GM10248 (cell line): Measurements from ENCODE around the gene PITX2.

Experiments
- CTCF ChIA-PET: fragments of 300-600 bp; sonication (Branson Sonifier 250); formaldehyde crosslinking; extraction: SDS; loops from one replicate; lab custom pipeline; 2021; ENCODE audit warnings: antibody characterized with exemption; lab: Yijun Ruan, JAX
- POLR2A ChIA-PET: fragments of 350-650 bp; sonication (Branson Sonifier 250); formaldehyde crosslinking; extraction: SDS; loops from one replicate; lab custom pipeline; 2020; ENCODE audit warnings: antibody characterized with exemption; lab: Yijun Ruan, JAX
- DNase-seq: peaks from one replicate; pipeline ENCODE4 v3.0.0; 2012; ENCODE audit errors: extremely low spot score
- CTCF ChIP-seq: IDR thresholded peaks from 2 replicates; pipeline ENCODE4 v1.5.1; 2012; ENCODE audit warnings: mild to moderate bottlenecking, low read depth; ENCODE audit errors: extremely low read depth, missing control alignments, control extremely low read depth

PITX2 gene

GRCh38 chr4:110663738-110664444, 41.0 kb upstream of the PITX2 start:
- ChIA-PET POLR2A (no interaction called here), CTCF (interaction anchor here (1.3 kb wide), 1 partner anchor 306 kb away, joined by 3 read pairs; no protein-coding TSS in a partner anchor)
- TF ChIP-seq CTCF, result no peak
- no peak for DNase-seq

- ChIA-PET POLR2A (no interaction called here), CTCF (no interaction called here)
- DNase-seq, result no peak
- no peak for TF ChIP-seq CTCF
Measured at GRCh38 chr4:110663206-110663605, 40.3 kb upstream of the PITX2 start.

GRCh38 chr4:110660755-110661154, 37.9 kb upstream of the PITX2 start:
- TF ChIP-seq CTCF, result no peak
- ChIA-PET CTCF (interaction anchor here (0.6 kb wide), 1 partner anchor 914 kb away, joined by 3 read pairs; no protein-coding TSS in a partner anchor), POLR2A (no interaction called here)
- DNase-seq, result no peak

GRCh38 chr4:110654254-110654635, 31.4 kb upstream of the PITX2 start:
- ChIA-PET POLR2A (no interaction called here), CTCF (no interaction called here)
- DNase-seq, result no peak
- no peak for TF ChIP-seq CTCF

GRCh38 chr4:110653321-110654253, 30.7 kb upstream of the PITX2 start:
- no peak for TF ChIP-seq CTCF
- POLR2A ChIA-PET, result no interaction called here
- DNase-seq, result no peak
- CTCF ChIA-PET, result no interaction called here

- no peak for DNase-seq
- ChIA-PET CTCF (interaction anchor here (1.3 to 1.4 kb wide), 2 partner anchors 10 to 18 kb away, joined by 3 to 4 read pairs; no protein-coding TSS in a partner anchor), POLR2A (no interaction called here)
- no peak for TF ChIP-seq CTCF
Measured at GRCh38 chr4:110644008-110644407, 21.1 kb upstream of the PITX2 start.
